Activated CD4-positive, CD25-positive, alpha-beta regulatory T cell treated with anti-CD3 and anti-CD28 coated beads, Interleukin-2, amount 50 U/mL, for 24 hours (primary cell): ENCODE data around the gene TMPRSS13.
A peak's percentile ranks its signal among the peaks of the same experiment; 100 is the strongest.
"Not testable (repeated sequence)": the region's sequence is repeated elsewhere in the genome, so short reads cannot be mapped to it uniquely, and the experiment has no call there.

Source experiments
- ATAC-seq, 2 donors: fragments of 150-1000 bp; cut with Tn5 transposase; one replicate each; pipeline ENCODE4 v1.10.0; 2021; ENCODE audit warnings: mild to moderate bottlenecking in 1 of 2, moderate library complexity in 1 of 2

Gene TMPRSS13

GRCh38 chr11:117950301-117950700 lies 21.1 kb upstream of the TMPRSS13 start:
- peak; percentile 30 to 40 for ATAC-seq

- ATAC-seq: no peak
These were observed 19.9 kb upstream of the TMPRSS13 start for GRCh38 chr11:117949062-117949461.

GRCh38 chr11:117948466-117948865 lies 19.3 kb upstream of the TMPRSS13 start:
- not testable (repeated sequence) for ATAC-seq

GRCh38 chr11:117947751-117948150 lies 18.5 kb upstream of the TMPRSS13 start:
- ATAC-seq: not testable (repeated sequence)

- ATAC-seq: peak; percentile 50 to 51
These were observed 17.8 kb upstream of the TMPRSS13 start for GRCh38 chr11:117946842-117947526.

- ATAC-seq: no peak
These were observed 17.1 kb upstream of the TMPRSS13 start for GRCh38 chr11:117946156-117946841.

GRCh38 chr11:117945047-117945810 lies 16.0 kb upstream of the TMPRSS13 start:
- ATAC-seq: no peak

GRCh38 chr11:117944554-117944953 lies 15.4 kb upstream of the TMPRSS13 start:
- ATAC-seq: peak in 1 of 2 donors; percentile 18

- no peak for ATAC-seq
These were observed 12.9 kb upstream of the TMPRSS13 start for GRCh38 chr11:117941976-117942654.

GRCh38 chr11:117941163-117941707 lies 12.0 kb upstream of the TMPRSS13 start:
- ATAC-seq: no peak

- ATAC-seq: no peak
These were observed 11.5 kb upstream of the TMPRSS13 start for GRCh38 chr11:117940736-117941135.

- peak; percentile 64 to 75 for ATAC-seq
These were observed 7.8 kb upstream of the TMPRSS13 start for GRCh38 chr11:117936973-117937372.

- peak in 1 of 2 donors; percentile 11 for ATAC-seq
These were observed 5.5 kb upstream of the TMPRSS13 start for GRCh38 chr11:117934526-117935307.

GRCh38 chr11:117933930-117934329 lies 4.7 kb upstream of the TMPRSS13 start:
- ATAC-seq: no peak

- no peak for ATAC-seq
These were observed 4.3 kb upstream of the TMPRSS13 start for GRCh38 chr11:117933475-117933874.

GRCh38 chr11:117932947-117933346 lies 3.7 kb upstream of the TMPRSS13 start:
- no peak for ATAC-seq

GRCh38 chr11:117932426-117932825 lies 3.2 kb upstream of the TMPRSS13 start:
- no peak for ATAC-seq

GRCh38 chr11:117931971-117932370 lies 2.8 kb upstream of the TMPRSS13 start:
- peak in 1 of 2 donors; percentile 50 for ATAC-seq

- ATAC-seq: no peak
These were observed 2.2 kb upstream of the TMPRSS13 start for GRCh38 chr11:117931331-117931950.

- ATAC-seq: peak; percentile 40 to 61
These were observed 1.6 kb upstream of the TMPRSS13 start for GRCh38 chr11:117930668-117931330.
